ENCODE data around the gene MBLAC2.

DNA sequence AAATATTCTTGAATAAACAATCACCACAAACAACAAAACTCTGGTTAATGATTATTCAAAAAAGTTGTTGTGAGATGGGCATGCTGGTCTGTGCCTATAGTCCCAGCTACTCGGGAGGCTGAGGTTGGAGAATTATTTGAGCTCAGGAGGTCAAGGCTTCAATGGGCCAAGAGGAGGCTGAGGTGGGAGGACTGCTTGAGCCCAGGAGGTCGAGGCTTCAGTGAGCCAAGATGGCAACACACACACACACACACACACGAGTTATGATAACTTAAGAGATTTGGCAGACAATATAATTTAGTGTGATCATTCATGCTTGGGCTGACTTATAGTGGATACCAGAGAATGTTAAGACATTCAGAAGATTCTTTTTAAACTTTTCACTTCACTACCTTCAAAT lies 39.9 kb upstream of the MBLAC2 start:
- TF ChIP-seq, protein P1, sequence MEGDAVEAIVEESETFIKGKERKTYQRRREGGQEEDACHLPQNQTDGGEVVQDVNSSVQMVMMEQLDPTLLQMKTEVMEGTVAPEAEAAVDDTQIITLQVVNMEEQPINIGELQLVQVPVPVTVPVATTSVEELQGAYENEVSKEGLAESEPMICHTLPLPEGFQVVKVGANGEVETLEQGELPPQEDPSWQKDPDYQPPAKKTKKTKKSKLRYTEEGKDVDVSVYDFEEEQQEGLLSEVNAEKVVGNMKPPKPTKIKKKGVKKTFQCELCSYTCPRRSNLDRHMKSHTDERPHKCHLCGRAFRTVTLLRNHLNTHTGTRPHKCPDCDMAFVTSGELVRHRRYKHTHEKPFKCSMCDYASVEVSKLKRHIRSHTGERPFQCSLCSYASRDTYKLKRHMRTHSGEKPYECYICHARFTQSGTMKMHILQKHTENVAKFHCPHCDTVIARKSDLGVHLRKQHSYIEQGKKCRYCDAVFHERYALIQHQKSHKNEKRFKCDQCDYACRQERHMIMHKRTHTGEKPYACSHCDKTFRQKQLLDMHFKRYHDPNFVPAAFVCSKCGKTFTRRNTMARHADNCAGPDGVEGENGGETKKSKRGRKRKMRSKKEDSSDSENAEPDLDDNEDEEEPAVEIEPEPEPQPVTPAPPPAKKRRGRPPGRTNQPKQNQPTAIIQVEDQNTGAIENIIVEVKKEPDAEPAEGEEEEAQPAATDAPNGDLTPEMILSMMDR (IDR thresholded peaks at IDR 0.05) = no peak
- TF ChIP-seq POLR2A (IDR thresholded peaks at IDR 0.05) = no peak

Measured in stomach (tissue), 4 donors.